ENCODE data around the gene SURF2.
A peak's percentile ranks its signal among the peaks of the same experiment; 100 is the strongest.

The SURF2 gene

GRCh38 chr9:133401588-133401987, 45.2 kb downstream of the SURF2 start:
- DNase-seq (ENCODE audit: low spot score), result no peak

GRCh38 chr9:133402689-133403088, 46.3 kb downstream of the SURF2 start:
- DNase-seq (ENCODE audit: low spot score), result no peak

- peak; percentile 57 for DNase-seq (ENCODE audit: low spot score)
Measured at GRCh38 chr9:133403766-133404453, 47.6 kb downstream of the SURF2 start.

- DNase-seq (ENCODE audit: low spot score), result no peak
Measured at GRCh38 chr9:133404454-133405002, 48.2 kb downstream of the SURF2 start.

- DNase-seq (ENCODE audit: low spot score), result no peak
Measured at GRCh38 chr9:133405508-133406438, 49.4 kb downstream of the SURF2 start.

GRCh38 chr9:133406480-133407307, 50.3 kb downstream of the SURF2 start:
- peak; percentile 81 for DNase-seq (ENCODE audit: low spot score)

- DNase-seq (ENCODE audit: low spot score), result no peak
Measured at GRCh38 chr9:133408042-133408441, 51.7 kb downstream of the SURF2 start.

All from NAMALWA (cell line).